ENCODE results near the gene TMEM131.

The TMEM131 gene

DNA sequence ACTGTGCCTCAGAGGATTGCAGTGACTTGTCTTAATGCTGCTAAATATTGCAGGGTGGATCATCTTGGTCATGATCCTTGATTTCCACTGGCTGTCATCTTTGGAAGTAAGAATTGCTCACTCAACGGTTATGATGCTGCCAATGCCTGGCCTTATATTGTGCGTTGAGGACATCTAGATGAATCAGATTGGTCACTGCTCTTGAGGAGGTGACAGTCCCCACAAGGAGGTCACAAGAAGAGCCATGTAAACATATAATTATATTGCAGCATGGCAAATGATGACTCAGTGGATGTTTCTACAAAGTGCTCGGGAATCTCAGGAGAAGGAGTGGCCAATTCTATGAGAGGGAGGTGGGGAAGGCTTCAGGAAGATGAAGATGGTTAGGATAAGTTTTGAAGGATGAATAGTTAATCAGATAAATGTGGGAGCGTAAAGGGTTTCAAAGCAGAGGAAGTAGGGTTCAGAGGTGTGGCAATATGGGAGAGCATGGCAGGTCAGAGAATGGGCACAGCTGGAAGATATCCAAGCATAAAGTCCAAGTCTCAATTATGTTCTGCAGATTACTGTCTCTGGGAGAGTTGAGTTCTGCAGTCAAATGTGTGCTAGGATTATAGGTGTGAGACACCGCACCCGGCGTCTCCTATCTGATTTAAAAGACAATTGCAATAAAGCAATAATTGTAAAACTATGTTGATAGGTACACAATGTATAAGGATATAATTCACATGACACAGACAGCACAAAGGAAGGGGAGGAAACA, 21.3 kb upstream of the TMEM131 start:
- DNase-seq: peak in 1 of 2 donors; percentile 36

DNA sequence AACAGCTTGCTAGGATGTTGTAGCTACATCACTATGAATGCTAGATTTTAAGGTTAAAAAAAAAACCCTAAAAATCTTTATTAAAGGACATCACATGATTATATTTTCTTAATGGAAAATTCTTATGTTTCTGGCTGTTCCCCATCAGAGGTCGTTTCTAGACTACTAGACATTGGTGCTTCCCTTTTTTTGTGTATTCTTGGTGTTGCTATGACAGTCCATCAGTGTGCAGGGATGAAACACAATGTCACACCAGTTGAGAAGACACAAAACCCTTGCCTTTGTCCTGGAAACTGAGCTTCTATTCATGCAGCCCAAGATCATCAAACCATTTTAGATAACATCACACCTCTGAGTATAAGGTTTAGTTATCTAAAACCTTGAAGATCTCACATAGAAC, 19.9 kb upstream of the TMEM131 start:
- peak; percentile 22 to 36 for DNase-seq

GRCh38 chr2:98014379-98014778, 18.6 kb upstream of the TMEM131 start:
- no peak for DNase-seq

DNA sequence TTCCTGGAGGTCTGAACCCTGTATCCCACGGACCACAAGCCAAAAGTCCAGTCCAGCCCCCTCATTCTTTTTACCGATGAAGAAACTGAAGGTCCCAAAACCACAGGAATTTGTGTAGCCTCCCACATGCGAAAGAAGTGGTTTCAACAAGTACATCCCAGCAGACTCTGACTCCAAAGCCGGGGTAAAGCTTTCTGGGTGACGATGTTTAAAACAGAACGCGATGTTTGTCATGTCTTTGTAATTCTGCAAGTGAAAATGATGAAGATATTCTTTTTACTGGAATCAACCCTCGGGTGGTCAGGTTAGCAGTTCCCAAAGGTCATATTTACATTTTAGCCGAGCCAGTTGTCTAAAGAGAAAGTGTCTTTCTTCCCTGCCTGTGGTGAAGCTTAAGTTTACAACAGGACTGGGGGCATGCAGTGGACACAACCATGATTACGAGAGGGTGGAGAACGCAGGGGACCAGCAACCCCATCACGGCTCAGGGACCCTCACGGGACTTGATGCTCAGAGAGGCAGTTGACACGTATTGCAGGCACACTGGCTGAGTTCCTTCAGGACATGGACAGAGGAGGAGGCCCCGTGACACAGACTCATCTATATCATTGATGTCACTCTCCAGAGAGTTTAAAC, 17.8 kb upstream of the TMEM131 start:
- DNase-seq: peak; percentile 66 to 83

GRCh38 chr2:98012561-98012991, 16.8 kb upstream of the TMEM131 start:
- peak; percentile 92 to 97 for DNase-seq

- DNase-seq: peak; percentile 18 to 64
These were observed 14.4 kb upstream of the TMEM131 start for GRCh38 chr2:98009887-98010760.

DNA sequence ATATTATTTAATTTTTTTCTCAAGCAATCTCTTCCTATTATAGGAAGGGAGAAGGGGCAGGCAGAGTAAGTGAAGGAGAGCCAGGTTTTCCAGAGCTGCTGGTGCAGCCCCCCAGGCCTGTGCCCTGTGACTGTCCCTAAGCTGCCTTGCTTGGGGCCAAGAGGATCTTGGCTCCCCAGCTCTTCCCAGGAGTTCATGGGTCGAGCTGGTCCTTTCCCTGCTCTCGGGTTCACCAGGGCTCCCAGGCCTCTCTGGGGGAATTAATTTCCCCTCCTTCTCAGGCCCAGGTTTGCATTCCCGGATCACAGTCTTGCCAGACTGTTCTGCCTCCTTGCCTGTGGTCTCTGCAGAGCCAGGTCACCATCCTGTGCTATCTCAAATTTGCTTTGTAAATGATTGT, 12.7 kb upstream of the TMEM131 start:
- no peak for DNase-seq

DNA sequence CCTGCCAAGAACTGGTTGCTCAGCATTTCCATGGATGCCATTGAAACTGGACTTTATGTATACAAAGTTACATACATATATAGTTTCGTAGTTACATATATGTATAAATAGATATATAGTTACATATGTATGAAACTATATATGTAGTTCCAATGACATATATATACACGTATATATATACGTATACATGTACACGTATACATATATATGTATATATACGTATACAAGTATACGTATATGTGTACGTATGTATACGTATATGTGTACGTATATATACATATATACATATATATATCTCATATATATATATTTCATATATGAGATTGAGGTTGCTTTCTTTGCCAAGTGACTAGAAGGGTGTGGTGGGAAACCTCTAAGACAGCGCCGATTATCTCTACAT, 10.6 kb upstream of the TMEM131 start:
- no peak for DNase-seq

- DNase-seq: no peak
These were observed 8.9 kb upstream of the TMEM131 start for GRCh38 chr2:98004613-98005012.

DNA sequence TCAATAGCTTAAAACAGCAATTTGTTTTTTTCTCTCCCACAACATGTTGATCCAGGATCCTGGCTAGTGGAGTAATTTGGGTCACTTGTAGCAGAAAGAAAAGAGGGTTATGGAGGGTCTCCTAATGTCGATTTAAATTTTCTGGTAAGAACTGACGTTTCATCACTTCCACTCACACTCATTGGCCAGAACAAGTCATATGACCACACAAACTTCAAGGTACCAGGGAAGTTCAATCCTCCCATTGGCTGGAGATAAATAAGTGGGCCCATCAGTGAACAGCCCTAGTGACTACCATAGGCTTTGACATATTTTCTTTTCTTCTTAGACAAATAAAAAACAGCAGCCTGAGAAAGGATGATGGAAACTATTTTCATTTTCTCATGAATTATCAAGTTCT, 8.3 kb upstream of the TMEM131 start:
- no peak for DNase-seq

DNA sequence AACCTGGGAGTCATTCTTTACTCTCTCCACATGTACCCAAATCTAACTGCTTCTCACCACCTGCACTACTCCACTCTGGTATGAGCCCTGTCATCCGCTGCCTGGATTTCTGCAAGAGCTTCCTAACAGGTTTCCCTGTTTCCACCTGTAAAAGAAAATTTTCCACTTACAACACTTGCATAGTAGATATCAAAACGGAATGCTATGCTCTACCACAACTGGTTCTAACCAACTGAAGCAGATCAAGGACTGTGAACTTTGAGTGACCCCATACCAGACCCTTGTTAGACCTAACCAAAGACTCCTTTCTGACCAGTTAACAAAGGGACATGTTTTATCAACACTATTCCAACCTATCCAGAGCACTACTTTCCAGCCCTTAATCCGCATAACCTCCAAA, 3.8 kb upstream of the TMEM131 start:
- no peak for DNase-seq

- DNase-seq: no peak
These were observed 2.8 kb upstream of the TMEM131 start for GRCh38 chr2:97998431-97999005.

- no peak for DNase-seq
These were observed 2.1 kb upstream of the TMEM131 start for GRCh38 chr2:97997784-97998392.

- DNase-seq: no peak
These were observed 931 bp upstream of the TMEM131 start for GRCh38 chr2:97996679-97997078.

GRCh38 chr2:97995026-97995733, 568 bp downstream of the TMEM131 start:
- DNase-seq: peak; percentile 43 to 57

GRCh38 chr2:97994476-97994875, 1.3 kb downstream of the TMEM131 start:
- peak; percentile 35 to 64 for DNase-seq

DNA sequence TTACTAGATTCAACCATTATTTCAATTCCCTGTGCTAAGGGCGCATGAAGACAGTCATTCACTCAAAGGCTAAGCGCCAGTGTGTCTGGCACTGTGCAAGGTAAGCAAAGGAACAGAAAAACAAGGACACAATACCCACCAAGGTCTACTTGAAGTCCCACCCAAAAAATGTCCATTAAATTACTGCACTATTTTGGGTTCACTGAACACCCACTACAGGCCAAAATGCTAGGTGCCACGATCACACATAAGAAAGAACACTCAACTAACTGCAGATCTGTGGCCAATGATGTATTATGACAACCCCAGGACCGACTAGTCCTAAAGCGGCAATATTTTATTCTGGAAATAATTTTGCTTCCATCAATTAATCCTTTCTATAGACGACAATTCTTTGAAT, 1.8 kb downstream of the TMEM131 start:
- no peak for DNase-seq

GRCh38 chr2:97992836-97993825, 2.6 kb downstream of the TMEM131 start:
- DNase-seq: no peak

DNA sequence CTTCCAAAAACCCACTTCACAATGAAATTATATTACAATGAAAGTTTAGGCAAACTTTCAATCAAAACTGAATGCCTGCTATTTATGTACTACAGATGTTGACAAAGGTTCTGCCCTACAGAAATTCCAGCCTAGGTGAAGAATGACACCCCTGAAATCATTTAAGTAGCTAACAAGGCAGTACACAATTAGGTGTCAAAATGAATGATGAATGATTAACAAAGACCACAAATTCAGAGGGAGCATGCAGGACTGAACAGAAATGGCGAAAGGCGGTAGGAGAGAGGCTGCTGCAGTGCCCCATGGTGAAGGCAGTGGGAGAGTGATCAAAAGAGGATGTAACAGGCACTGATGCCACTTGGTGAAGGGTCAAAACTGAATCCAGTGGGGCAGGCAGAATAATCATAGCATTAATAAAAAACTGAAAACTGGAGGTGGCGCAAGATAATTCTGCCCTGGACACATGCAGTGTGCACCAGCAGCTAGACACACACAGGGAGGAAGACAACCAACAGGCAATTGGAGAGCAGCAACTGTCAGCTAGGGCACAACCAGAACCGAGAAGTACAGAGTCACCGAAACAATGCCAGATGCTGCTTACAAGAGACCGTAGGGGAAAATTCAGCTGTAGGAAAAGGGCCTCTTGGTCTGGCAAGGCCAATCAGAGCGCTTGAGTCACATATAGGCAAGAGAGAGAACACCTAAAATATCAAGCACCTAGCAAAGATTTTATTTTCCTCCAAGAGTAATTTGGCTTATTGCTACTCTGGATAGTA, 4.5 kb downstream of the TMEM131 start:
- peak; percentile 39 for DNase-seq

DNA sequence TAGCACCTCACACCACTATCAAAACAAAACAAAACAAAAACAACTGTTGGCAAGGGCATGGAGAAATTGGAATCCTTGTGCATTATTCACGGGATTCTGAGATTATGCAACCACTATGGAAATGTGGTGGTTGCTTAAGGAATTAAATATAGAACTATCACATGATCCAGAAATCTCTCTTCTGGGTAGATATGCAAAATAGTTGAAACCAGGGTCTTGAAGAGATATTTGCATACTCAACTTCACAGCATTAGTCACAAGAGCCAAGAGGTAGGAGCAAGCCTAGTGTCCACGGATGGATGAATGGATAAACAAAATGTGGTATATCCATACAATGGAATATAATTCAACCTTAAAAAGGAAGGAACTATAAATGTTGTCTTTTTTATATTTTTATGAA, 7.0 kb downstream of the TMEM131 start:
- DNase-seq: no peak

All from inflammatory macrophage (primary cell).